K562 (cell line): ENCODE measurements around the gene COPE. TPM values are rescaled to one million over a fixed set of nuclear protein-coding genes. Genes with fewer than 3 reads are reported as not detected.

Source experiments
- HCFC1 ChIP-seq: IDR thresholded peaks from 2 replicates; pipeline ENCODE4 v1.6.1; 2012; ENCODE audit warnings: low read depth, low read length, improper control_type of control experiment
- NRF1 ChIP-seq, 2 experiments: fragments of 450-650 bp; IDR thresholded peaks in 1 of 2; conservative IDR thresholded peaks in 1 of 2; 2 replicates each; pipeline ENCODE4 v1.6.1; 2014; ENCODE audit warnings: mild to moderate bottlenecking in 2 of 2
- POLR2G ChIP-seq: fragments of 200-400 bp; formaldehyde crosslinking; IDR thresholded peaks from 2 replicates; pipeline ENCODE4 v1.6.1; 2017; ENCODE audit warnings: low read depth, mild to moderate bottlenecking, antibody characterized with exemption, low read length, moderate library complexity
- RAD21 ChIP-seq, 2 experiments: fragments of 250-450 bp in 1 of 2; fragments of 450-650 bp in 1 of 2; sonication (Bioruptor Pico) in 1 of 2; formaldehyde crosslinking in 1 of 2; IDR thresholded peaks in 1 of 2; conservative IDR thresholded peaks in 1 of 2; 2 replicates each; pipeline versions ENCODE4 v1.4.0 to v1.8.0; 2020 to 2022; ENCODE audit warnings: mild to moderate bottlenecking in 2 of 2, moderate library complexity in 1 of 2
- RAD51 ChIP-seq: fragments of 450-650 bp; IDR thresholded peaks from 2 replicates; pipeline ENCODE4 v1.7.1; 2016; ENCODE audit warnings: low read depth, mild to moderate bottlenecking, borderline replicate concordance
- polyA plus RNA-seq, 8 experiments: library from polyadenylated mRNA; depleted of rRNA in 4 of 8; stranded (reverse) in 5 of 8; unstranded in 3 of 8; fragments of >200 nt; fragmentation: Nextera tagmentation in 2 of 8; fragmentation: Illumina TruSeq in 1 of 8; extraction: Ambion mirVana in 2 of 8; extraction: Trizol in 1 of 8; gene quantifications; 2 replicates each; pipeline versions ENCODE4 v1.2.1 to v1.2.3, GENCODE V29; 2011 to 2014; ENCODE audit warnings: inconsistent platforms in 1 of 8, missing spikeins in 1 of 8
- total RNA-seq, 7 experiments: library from RNA; depleted of rRNA in 6 of 7; stranded (reverse); fragments of >200 nt in 6 of 7; fragmentation: Illumina TruSeq in 2 of 7; extraction: Trizol in 2 of 7; gene quantifications; 2 replicates each; pipeline versions ENCODE4 v1.2.1 to v1.2.3, GENCODE V29; 2011 to 2021; ENCODE audit warnings: low replicate concordance in 1 of 7
- TF ChIP-seq, protein P1 (sequence below): fragments of 450-650 bp; IDR thresholded peaks from 2 replicates; pipeline ENCODE4 v1.6.1; 2016; ENCODE audit warnings: mild to moderate bottlenecking, moderate library complexity
- TF ChIP-seq, protein P2 (sequence below): fragments of 250-450 bp; sonication (Bioruptor Pico); IDR thresholded peaks from 2 replicates; pipeline ENCODE4 v1.8.0; 2022; ENCODE audit warnings: inconsistent platforms
- TF ChIP-seq, protein P3 (sequence below): sonication (generic); formaldehyde crosslinking; IDR thresholded peaks from 2 replicates; pipeline ENCODE4 v1.5.0; 2020; ENCODE audit warnings: missing genetic modification reagents
- TF ChIP-seq, protein P4 (sequence below): sonication (generic); formaldehyde crosslinking; IDR thresholded peaks from 2 replicates; pipeline ENCODE4 v1.8.1; 2023; ENCODE audit warnings: mild to moderate bottlenecking, missing genetic modification reagents

COPE gene
- total and polyA plus RNA-seq, 9 of the 15 experiments (the other 6 are each of a cell fraction or from before 2014, with no cell fraction given): 5.8 to 273 (median 147) TPM

DNA sequence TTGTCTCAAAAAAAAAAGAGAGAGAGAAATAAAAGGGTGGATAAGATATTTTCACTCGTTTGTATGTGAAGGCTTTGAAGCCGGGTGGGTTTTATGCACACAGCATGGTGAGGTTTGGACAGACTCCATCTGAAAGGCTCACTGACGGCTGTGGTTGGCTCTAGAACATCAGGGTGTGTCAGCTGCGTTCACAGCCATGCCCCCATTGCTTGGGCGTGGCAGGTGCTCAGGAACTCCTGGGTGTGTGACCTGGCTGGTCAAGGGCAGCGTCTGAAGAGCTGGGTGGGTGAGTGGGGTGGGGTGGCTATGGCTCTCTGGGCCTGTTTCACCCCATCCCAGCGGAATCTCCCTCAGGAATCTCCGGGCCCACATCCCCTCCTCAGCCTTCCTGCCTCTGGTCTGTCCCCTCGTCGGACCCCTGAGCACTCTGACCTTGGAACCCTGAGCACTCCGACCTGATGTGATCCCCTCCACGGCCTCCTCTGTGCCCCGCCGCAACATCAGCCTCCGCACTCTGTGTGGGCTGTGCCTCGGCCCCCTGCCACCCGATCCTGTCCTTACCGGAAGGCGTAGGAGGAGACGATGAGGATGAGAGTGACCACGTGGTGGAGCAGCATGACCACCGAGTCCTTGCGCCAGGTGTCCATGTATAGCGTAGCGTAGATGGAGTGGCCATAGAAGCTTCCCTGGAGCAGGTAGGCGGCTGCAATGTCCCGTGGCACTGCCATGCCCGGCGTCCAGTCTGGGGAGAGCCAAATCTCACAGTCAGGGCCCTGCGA lies 35.5 kb downstream of the COPE start (continued):
- TF ChIP-seq, protein P1, sequence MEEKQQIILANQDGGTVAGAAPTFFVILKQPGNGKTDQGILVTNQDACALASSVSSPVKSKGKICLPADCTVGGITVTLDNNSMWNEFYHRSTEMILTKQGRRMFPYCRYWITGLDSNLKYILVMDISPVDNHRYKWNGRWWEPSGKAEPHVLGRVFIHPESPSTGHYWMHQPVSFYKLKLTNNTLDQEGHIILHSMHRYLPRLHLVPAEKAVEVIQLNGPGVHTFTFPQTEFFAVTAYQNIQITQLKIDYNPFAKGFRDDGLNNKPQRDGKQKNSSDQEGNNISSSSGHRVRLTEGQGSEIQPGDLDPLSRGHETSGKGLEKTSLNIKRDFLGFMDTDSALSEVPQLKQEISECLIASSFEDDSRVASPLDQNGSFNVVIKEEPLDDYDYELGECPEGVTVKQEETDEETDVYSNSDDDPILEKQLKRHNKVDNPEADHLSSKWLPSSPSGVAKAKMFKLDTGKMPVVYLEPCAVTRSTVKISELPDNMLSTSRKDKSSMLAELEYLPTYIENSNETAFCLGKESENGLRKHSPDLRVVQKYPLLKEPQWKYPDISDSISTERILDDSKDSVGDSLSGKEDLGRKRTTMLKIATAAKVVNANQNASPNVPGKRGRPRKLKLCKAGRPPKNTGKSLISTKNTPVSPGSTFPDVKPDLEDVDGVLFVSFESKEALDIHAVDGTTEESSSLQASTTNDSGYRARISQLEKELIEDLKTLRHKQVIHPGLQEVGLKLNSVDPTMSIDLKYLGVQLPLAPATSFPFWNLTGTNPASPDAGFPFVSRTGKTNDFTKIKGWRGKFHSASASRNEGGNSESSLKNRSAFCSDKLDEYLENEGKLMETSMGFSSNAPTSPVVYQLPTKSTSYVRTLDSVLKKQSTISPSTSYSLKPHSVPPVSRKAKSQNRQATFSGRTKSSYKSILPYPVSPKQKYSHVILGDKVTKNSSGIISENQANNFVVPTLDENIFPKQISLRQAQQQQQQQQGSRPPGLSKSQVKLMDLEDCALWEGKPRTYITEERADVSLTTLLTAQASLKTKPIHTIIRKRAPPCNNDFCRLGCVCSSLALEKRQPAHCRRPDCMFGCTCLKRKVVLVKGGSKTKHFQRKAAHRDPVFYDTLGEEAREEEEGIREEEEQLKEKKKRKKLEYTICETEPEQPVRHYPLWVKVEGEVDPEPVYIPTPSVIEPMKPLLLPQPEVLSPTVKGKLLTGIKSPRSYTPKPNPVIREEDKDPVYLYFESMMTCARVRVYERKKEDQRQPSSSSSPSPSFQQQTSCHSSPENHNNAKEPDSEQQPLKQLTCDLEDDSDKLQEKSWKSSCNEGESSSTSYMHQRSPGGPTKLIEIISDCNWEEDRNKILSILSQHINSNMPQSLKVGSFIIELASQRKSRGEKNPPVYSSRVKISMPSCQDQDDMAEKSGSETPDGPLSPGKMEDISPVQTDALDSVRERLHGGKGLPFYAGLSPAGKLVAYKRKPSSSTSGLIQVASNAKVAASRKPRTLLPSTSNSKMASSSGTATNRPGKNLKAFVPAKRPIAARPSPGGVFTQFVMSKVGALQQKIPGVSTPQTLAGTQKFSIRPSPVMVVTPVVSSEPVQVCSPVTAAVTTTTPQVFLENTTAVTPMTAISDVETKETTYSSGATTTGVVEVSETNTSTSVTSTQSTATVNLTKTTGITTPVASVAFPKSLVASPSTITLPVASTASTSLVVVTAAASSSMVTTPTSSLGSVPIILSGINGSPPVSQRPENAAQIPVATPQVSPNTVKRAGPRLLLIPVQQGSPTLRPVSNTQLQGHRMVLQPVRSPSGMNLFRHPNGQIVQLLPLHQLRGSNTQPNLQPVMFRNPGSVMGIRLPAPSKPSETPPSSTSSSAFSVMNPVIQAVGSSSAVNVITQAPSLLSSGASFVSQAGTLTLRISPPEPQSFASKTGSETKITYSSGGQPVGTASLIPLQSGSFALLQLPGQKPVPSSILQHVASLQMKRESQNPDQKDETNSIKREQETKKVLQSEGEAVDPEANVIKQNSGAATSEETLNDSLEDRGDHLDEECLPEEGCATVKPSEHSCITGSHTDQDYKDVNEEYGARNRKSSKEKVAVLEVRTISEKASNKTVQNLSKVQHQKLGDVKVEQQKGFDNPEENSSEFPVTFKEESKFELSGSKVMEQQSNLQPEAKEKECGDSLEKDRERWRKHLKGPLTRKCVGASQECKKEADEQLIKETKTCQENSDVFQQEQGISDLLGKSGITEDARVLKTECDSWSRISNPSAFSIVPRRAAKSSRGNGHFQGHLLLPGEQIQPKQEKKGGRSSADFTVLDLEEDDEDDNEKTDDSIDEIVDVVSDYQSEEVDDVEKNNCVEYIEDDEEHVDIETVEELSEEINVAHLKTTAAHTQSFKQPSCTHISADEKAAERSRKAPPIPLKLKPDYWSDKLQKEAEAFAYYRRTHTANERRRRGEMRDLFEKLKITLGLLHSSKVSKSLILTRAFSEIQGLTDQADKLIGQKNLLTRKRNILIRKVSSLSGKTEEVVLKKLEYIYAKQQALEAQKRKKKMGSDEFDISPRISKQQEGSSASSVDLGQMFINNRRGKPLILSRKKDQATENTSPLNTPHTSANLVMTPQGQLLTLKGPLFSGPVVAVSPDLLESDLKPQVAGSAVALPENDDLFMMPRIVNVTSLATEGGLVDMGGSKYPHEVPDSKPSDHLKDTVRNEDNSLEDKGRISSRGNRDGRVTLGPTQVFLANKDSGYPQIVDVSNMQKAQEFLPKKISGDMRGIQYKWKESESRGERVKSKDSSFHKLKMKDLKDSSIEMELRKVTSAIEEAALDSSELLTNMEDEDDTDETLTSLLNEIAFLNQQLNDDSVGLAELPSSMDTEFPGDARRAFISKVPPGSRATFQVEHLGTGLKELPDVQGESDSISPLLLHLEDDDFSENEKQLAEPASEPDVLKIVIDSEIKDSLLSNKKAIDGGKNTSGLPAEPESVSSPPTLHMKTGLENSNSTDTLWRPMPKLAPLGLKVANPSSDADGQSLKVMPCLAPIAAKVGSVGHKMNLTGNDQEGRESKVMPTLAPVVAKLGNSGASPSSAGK: peak; percentile 36; the same call in 1 of the 2 replicates
- TF ChIP-seq HCFC1 (no peak), NRF1 (conservative IDR thresholded peaks at IDR 0.05 in 1 of 2, IDR thresholded peaks at IDR 0.05 in 1 of 2) (0 out of 4 replicates have a peak, but pooled peaks of 1 of the 2 experiments have one; percentile 11), POLR2G (peak; percentile 43; the same call in 1 of the 2 replicates), RAD21 (CRISPR knock-in tag; conservative IDR thresholded peaks at IDR 0.05 in 1 of 2, IDR thresholded peaks at IDR 0.05 in 1 of 2) (peak in 1 of 2 experiments; percentile 61; a peak in 2 of 4 replicates), RAD51 (peak; percentile 23; the same call in 1 of the 2 replicates)
- TF ChIP-seq, protein P2, sequence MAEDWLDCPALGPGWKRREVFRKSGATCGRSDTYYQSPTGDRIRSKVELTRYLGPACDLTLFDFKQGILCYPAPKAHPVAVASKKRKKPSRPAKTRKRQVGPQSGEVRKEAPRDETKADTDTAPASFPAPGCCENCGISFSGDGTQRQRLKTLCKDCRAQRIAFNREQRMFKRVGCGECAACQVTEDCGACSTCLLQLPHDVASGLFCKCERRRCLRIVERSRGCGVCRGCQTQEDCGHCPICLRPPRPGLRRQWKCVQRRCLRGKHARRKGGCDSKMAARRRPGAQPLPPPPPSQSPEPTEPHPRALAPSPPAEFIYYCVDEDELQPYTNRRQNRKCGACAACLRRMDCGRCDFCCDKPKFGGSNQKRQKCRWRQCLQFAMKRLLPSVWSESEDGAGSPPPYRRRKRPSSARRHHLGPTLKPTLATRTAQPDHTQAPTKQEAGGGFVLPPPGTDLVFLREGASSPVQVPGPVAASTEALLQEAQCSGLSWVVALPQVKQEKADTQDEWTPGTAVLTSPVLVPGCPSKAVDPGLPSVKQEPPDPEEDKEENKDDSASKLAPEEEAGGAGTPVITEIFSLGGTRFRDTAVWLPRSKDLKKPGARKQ (CRISPR knock-in tag): peak; percentile 54; the same call in 1 of the 2 replicates
- TF ChIP-seq, protein P3, sequence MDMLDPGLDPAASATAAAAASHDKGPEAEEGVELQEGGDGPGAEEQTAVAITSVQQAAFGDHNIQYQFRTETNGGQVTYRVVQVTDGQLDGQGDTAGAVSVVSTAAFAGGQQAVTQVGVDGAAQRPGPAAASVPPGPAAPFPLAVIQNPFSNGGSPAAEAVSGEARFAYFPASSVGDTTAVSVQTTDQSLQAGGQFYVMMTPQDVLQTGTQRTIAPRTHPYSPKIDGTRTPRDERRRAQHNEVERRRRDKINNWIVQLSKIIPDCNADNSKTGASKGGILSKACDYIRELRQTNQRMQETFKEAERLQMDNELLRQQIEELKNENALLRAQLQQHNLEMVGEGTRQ: peak; percentile 58
- TF ChIP-seq, protein P4, sequence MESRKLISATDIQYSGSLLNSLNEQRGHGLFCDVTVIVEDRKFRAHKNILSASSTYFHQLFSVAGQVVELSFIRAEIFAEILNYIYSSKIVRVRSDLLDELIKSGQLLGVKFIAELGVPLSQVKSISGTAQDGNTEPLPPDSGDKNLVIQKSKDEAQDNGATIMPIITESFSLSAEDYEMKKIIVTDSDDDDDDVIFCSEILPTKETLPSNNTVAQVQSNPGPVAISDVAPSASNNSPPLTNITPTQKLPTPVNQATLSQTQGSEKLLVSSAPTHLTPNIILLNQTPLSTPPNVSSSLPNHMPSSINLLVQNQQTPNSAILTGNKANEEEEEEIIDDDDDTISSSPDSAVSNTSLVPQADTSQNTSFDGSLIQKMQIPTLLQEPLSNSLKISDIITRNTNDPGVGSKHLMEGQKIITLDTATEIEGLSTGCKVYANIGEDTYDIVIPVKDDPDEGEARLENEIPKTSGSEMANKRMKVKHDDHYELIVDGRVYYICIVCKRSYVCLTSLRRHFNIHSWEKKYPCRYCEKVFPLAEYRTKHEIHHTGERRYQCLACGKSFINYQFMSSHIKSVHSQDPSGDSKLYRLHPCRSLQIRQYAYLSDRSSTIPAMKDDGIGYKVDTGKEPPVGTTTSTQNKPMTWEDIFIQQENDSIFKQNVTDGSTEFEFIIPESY (CRISPR knock-in tag): peak; percentile 21; the same call in 1 of the 2 replicates
